ENCODE measurements around the gene CCL26.
A peak's percentile ranks its signal among the peaks of the same experiment; 100 is the strongest.

Gene CCL26, protein sequence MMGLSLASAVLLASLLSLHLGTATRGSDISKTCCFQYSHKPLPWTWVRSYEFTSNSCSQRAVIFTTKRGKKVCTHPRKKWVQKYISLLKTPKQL

GRCh38 chr7:75772081-75773077 is at the start of gene CCL26:
TSS of gene CCL26 (minus strand) at chr7:75772211. CDS start at chr7:75772176, 35 bp downstream.
- no peak for TF ChIP-seq CTCF (IDR thresholded peaks at IDR 0.05; ENCODE audit: low read depth, low read length)
- DNase-seq (ENCODE audit: low read depth, low spot score): peak; percentile 78
- in situ Hi-C loops (cut with HindIII; ENCODE audit: low sequenced_read_pairs): no loop called here

GRCh38 chr7:75820688-75821087 is 48.7 kb upstream of the CCL26 start:
- no peak overlapping the region for H3K4me3 ChIP-seq (ENCODE audit: low read depth, low read length)
- DNase-seq (ENCODE audit: low read depth, low spot score): no peak
- TF ChIP-seq CTCF (IDR thresholded peaks at IDR 0.05; ENCODE audit: low read depth, low read length): no peak
- in situ Hi-C loops (cut with HindIII; ENCODE audit: low sequenced_read_pairs): no loop called here

More at GRCh38 chr7:75772081-75773077, at the start of gene CCL26:
- no peak within 1 kb of the TSS for H3K4me3 ChIP-seq (ENCODE audit: low read depth, low read length)

DNA sequence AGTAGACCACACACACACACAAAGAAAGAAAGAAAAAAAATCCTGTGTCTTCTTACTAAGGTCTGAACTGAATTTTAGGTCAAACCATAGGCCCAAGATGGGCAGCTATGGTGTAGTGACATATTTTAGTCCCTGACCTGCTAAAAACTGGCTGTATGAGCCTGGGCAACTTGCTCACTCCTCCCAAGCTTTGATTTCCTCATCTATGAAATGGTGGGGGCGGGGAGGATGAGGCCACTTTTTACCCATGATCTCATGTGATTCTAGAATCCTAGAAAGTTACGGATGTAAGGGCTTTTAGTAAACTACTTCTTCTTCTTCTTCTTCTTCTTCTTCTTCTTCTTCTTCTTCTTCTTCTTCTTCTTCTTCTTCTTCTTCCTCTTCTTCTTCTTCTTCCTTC is 47.7 kb upstream of the CCL26 start:
- no peak overlapping the region for H3K4me3 ChIP-seq (ENCODE audit: low read depth, low read length)

DNA sequence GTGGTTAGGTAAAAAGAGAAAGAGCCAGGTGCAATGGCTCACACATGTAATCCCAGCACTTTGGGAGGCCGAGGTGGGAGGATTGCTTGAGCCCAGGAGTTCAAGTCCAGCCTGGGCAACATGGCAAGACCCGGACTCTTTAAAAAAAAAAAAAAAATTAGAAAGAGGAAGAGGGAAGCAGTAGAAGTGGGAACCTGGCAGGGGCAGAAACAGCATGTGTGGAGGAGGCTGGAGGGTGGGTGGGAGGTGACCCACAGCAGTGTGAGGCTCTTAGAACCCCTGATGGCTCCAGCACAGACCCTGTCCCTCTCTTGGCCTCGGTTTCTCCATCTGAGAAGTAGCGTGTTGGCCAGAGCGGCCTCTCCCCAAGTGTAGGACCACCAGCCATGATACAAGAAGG is 46.5 kb upstream of the CCL26 start:
- H3K4me3 ChIP-seq (ENCODE audit: low read depth, low read length): no peak overlapping the region
- TF ChIP-seq CTCF (IDR thresholded peaks at IDR 0.05; ENCODE audit: low read depth, low read length): no peak
- in situ Hi-C loops (cut with HindIII; ENCODE audit: low sequenced_read_pairs): no loop called here
- no peak for DNase-seq (ENCODE audit: low read depth, low spot score)

More for the DNA sequence above, 47.7 kb upstream of the CCL26 start:
- no peak for TF ChIP-seq CTCF (IDR thresholded peaks at IDR 0.05; ENCODE audit: low read depth, low read length)
- no peak for DNase-seq (ENCODE audit: low read depth, low spot score)
- in situ Hi-C loops (cut with HindIII; ENCODE audit: low sequenced_read_pairs): no loop called here

DNA sequence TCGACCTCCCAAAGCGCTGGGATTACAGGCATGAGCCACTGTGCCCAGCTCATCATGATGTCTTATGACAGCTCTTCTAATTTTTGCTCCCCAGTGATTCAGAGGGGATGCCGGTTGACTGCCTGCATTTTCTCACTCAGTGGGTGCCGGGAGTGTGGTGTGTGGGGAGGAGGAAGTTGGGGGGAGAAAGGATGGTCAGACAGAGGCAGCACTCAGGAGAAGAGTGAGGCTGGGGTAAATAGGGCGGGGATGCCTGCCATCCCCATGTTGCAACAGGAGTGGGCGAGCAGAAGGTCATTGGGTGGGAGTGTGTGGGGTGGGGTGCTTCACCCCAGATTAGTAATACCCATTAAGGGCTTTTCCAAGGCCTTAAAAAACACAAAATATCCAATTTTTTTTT is 45.1 kb upstream of the CCL26 start:
- no peak for DNase-seq (ENCODE audit: low read depth, low spot score)

More for the DNA sequence above, 45.1 kb upstream of the CCL26 start:
- H3K4me3 ChIP-seq (ENCODE audit: low read depth, low read length): no peak overlapping the region
- in situ Hi-C loops (cut with HindIII; ENCODE audit: low sequenced_read_pairs): no loop called here
- no peak for TF ChIP-seq CTCF (IDR thresholded peaks at IDR 0.05; ENCODE audit: low read depth, low read length)
